Fibroblast of pulmonary artery (primary cell): ENCODE data around the gene BNIP5.

ENCODE experiments used
- DNase-seq: peaks from one replicate; pipeline ENCODE4 v3.0.0-alpha.2; 2010; ENCODE audit warnings: low read depth
- H3K4me3 ChIP-seq: replicated peaks from 2 replicates; pipeline ENCODE4 v1.5.1; 2011; ENCODE audit warnings: low read depth, mild to moderate bottlenecking, control low read depth, low read length, moderate library complexity
- TF ChIP-seq, protein P1 (sequence below): IDR thresholded peaks from 2 replicates; pipeline ENCODE4 v1.5.1; 2011; ENCODE audit warnings: mild to moderate bottlenecking, control low read depth, low read length, inconsistent platforms; ENCODE audit errors: missing control alignments

Gene BNIP5

DNA sequence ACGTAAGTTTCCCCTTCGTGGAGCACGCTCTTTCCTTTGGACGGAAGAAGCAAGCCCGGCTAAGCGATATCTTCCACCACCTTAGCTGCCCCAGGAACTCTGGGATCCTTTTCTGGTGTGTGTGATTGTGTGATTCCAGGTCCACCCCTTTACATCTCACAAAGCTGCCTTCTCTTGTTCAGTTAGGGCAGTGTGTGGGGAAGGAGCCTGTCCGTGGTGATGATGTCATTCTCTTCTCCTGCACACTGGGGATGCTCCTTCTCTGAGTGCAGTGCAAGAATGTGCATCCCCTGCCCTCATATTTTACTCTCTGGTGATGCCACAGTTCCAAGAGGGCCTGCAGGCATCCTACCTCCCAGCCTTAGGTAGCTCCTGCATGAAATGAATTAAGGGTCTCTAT is 30.3 kb downstream of the BNIP5 start:
- TF ChIP-seq, protein P1, sequence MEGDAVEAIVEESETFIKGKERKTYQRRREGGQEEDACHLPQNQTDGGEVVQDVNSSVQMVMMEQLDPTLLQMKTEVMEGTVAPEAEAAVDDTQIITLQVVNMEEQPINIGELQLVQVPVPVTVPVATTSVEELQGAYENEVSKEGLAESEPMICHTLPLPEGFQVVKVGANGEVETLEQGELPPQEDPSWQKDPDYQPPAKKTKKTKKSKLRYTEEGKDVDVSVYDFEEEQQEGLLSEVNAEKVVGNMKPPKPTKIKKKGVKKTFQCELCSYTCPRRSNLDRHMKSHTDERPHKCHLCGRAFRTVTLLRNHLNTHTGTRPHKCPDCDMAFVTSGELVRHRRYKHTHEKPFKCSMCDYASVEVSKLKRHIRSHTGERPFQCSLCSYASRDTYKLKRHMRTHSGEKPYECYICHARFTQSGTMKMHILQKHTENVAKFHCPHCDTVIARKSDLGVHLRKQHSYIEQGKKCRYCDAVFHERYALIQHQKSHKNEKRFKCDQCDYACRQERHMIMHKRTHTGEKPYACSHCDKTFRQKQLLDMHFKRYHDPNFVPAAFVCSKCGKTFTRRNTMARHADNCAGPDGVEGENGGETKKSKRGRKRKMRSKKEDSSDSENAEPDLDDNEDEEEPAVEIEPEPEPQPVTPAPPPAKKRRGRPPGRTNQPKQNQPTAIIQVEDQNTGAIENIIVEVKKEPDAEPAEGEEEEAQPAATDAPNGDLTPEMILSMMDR, result no peak
- H3K4me3 ChIP-seq, result no peak overlapping the region
- DNase-seq, result no peak

DNA sequence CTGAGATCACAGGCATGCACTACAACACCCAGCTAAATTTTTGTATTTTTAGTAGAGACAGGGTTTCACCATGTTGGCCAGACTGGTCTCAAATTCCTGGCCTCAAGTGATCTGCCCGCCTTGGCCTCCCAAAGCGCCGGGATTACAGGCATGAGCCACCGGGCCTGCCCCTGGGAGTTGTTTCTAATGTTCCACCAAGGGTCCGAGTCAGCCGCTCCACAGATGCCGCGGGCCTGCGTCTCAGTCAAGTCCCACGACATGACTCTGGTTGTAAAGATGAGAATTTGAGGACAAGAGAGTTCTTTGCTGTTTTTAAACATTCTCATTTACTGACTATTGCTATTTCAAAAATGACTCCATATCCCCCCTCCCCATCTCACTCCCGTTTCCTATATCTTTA is 30.8 kb downstream of the BNIP5 start:
- no peak overlapping the region for H3K4me3 ChIP-seq

DNA sequence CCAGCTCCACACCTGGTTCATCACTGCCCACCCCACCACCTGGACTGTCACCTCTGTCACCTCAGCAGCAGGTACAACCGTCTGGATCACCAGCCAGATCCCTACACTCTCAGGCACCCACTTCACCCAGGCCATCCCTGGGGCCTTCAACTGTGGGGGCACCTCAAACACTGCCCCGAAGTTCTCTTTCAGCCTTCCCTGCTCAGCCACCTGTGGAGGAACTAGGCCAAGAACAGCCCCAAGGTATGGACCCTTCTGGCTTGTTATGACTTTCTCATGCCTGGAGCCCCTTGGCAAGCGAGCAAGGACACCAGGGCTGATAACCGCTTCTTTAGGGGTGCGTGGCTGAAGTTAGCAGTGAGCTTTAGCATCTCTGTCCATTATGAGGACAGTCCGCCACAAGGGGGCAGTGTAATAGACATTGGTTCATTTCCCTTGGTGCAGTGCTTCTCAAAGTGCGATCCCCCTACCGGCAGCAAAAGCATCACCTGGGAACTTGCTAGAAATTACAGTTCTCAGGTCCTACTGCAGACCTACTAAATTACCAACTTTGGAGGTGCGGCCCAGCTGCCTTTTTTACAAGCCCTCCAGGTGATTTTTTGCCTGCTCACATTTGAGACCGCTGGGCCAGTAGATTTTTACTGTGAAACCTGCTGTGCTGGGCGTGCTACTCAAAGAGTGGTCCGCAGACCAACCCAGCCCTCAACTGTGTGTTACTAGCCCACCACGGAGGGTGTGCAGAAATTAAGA is 34.3 kb downstream of the BNIP5 start:
- TF ChIP-seq, protein P1, result peak; percentile 97
- H3K4me3 ChIP-seq, result no peak overlapping the region

More for the DNA sequence above, 30.8 kb downstream of the BNIP5 start:
- DNase-seq, result no peak
- TF ChIP-seq, protein P1, result no peak

DNA sequence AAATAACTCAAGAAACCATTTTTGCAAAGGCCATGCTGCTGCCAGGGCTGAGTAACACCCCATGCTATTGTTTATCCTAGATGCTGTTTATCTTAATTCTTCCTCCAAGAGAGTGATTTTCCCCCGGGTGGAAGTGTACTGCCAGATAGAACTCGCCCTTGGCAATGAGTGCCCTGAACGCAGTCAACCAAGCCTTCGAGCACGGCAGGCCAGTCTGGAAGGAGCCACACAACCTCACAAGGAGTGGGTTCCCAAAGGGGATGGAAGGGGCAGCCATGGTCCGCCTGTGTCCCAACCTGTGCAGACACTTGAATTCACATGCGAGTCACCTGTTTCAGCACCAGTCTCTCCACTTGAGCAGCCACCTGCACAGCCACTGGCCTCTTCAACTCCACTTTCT is 34.9 kb downstream of the BNIP5 start:
- DNase-seq, result no peak
- no peak overlapping the region for H3K4me3 ChIP-seq
- TF ChIP-seq, protein P1, result no peak

More for the DNA sequence above, 34.3 kb downstream of the BNIP5 start:
- DNase-seq, result peak; percentile 94

DNA sequence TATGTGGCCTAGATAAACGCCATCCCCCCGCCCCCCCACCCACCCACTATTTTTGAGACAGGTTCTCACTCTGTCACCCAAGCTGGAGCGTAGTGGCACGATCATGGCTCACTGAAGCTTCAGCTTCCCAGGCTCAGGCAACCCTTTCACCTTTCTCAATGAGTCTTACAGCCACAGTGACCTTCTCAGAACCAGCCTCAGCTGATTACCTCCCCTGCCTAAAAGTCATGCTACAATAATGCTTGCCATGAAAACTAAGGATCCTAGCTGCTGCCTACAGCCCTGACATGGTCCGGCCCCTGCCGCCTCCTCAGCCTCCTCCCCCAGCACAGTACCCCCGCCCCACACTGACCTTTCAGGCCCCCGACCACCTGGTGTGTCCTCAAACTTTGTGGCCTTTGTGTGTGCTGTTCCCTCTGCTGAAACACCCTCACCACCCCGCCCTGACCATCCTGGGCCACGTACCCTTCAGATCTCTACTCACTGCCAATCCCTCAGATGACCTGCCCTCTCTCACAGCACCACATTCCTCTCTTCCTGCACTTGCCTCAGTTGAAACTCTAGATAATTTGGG is 35.5 kb downstream of the BNIP5 start:
- H3K4me3 ChIP-seq, result no peak overlapping the region
- TF ChIP-seq, protein P1, result no peak
- no peak for DNase-seq

DNA sequence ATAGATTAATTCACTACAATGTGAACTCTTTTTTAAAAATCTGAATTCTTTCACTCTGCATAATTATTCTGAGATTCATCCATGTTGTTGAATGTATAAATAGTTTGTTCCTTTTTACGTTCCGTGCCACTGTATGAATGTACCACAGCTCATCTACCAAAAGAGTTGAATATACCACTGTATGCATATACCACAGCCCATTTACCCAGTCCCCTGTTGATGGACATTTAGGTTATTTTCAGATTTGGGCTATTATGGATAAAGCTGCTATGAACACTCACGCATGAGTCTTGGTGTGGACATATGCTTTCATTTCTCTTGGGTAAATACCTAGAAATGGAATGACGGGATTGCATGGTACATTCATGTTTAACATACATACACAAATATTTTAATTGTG is 38.7 kb downstream of the BNIP5 start:
- TF ChIP-seq, protein P1, result no peak
- H3K4me3 ChIP-seq, result no peak overlapping the region
- DNase-seq, result no peak

DNA sequence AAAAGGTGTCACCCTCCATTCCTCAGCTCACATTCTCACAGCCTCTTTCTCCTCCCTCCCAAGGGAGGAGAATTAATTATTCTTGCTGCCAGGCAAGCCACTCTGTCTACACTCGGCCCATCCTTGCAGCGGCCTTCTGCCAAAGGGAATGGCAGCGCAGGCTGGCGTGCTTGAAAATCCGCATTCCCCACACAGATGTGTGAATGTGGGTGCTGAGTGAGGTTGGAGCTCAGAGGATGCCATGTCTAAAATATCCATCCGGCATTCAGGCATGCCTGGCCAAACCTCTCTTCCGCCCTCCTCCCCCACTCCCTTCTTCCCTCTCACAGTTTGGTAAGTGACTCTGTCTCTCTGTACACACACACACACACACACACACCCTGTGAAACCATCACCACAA is 39.2 kb downstream of the BNIP5 start:
- DNase-seq, result no peak
- no peak overlapping the region for H3K4me3 ChIP-seq
- TF ChIP-seq, protein P1, result no peak
